Measurements from ENCODE around the gene MAPT.

The MAPT gene

GRCh38 chr17:45976391-45976754 lies 82.0 kb downstream of the MAPT start:
- DNase-seq, result no peak

- DNase-seq, result no peak
These were observed 82.6 kb downstream of the MAPT start for GRCh38 chr17:45976755-45977505.

DNA sequence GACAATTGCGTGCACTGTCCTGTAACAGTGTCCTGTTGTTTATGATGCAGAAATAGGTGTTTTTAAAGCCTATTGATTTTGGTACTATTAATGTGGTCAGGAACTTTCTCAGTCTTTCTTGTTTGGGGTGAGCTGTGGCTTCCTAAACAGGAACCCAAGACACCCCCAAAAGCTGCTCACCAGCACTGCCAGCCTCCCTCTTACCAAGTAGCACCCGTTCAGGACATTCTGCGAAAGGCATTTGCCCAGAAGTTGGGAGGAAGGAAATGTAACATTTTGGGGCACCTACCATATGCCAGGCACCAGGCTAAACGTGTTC lies 83.1 kb downstream of the MAPT start:
- DNase-seq, result no peak

DNA sequence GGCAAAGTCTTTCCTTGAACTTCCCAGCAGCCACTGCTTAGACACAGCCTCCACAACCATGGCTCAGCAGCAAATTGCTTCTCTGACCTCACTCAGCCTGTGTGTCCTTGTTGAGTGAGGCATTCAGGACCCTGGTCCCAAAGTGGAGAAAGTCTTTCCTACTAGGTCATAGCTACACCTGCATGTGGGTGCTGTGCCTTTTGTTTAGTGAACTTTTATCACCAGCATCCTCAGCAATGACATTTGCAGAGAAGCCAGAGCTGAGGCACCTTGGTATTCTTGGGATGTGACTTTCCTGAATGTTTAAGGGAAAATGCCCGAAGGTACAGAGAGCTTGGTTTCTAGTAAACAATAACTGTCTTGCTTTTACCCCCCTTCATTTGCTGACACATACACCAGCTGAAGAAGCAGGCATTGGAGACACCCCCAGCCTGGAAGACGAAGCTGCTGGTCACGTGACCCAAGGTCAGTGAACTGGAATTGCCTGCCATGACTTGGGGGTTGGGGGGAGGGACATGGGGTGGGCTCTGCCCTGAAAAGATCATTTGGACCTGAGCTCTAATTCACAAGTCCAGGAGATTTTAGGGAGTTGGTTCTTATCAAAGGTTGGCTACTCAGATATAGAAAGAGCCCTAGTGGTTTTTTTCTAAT lies 83.7 kb downstream of the MAPT start:
- no peak for DNase-seq

GRCh38 chr17:45979137-45979536 lies 84.8 kb downstream of the MAPT start:
- DNase-seq, result no peak

DNA sequence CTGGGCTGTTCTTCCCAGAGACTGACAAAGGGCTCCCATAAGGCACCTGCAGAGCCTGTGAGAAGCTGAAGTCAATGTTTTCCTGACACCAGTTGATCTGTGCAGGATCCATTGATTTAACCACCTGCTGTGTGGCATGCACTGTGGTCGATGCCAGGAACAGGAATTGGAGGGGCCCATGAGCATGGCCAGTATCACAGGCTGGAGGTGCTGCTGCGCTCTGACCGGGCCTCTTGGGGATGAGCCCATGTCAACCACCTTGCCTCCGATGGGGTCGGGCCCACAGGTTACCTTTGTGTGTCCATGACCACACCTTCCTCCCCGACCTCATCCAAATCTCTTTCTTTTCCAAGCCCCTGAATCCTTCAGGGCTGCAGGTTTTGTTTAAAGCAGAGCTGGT lies 86.5 kb downstream of the MAPT start:
- no peak for DNase-seq

- DNase-seq, result no peak
These were observed 87.0 kb downstream of the MAPT start for GRCh38 chr17:45981306-45981705.

DNA sequence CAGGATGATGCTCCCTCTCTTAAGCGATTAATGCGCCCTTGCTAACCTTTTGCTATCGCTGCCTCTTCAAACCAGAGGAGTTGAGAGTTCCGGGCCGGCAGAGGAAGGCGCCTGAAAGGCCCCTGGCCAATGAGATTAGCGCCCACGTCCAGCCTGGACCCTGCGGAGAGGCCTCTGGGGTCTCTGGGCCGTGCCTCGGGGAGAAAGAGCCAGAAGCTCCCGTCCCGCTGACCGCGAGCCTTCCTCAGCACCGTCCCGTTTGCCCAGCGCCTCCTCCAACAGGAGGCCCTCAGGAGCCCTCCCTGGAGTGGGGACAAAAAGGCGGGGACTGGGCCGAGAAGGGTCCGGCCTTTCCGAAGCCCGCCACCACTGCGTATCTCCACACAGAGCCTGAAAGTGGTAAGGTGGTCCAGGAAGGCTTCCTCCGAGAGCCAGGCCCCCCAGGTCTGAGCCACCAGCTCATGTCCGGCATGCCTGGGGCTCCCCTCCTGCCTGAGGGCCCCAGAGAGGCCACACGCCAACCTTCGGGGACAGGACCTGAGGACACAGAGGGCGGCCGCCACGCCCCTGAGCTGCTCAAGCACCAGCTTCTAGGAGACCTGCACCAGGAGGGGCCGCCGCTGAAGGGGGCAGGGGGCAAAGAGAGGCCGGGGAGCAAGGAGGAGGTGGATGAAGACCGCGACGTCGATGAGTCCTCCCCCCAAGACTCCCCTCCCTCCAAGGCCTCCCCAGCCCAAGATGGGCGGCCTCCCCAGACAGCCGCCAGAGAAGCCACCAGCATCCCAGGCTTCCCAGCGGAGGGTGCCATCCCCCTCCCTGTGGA lies 88.6 kb downstream of the MAPT start:
- no peak for DNase-seq

DNA sequence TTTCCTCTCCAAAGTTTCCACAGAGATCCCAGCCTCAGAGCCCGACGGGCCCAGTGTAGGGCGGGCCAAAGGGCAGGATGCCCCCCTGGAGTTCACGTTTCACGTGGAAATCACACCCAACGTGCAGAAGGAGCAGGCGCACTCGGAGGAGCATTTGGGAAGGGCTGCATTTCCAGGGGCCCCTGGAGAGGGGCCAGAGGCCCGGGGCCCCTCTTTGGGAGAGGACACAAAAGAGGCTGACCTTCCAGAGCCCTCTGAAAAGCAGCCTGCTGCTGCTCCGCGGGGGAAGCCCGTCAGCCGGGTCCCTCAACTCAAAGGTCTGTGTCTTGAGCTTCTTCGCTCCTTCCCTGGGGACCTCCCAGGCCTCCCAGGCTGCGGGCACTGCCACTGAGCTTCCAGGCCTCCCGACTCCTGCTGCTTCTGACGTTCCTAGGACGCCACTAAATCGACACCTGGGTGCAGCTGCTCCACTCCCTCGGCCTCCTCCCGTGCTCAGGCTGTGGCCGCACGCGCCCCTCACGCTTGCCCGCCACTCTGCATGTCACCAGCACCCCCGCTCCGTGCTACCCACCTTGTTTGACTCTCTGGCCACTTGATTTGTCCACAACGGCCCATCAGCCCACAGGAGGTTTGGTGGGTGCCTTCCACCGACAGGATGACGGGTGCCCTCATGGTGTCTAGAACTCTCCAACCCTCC lies 89.4 kb downstream of the MAPT start:
- DNase-seq, result no peak

DNA sequence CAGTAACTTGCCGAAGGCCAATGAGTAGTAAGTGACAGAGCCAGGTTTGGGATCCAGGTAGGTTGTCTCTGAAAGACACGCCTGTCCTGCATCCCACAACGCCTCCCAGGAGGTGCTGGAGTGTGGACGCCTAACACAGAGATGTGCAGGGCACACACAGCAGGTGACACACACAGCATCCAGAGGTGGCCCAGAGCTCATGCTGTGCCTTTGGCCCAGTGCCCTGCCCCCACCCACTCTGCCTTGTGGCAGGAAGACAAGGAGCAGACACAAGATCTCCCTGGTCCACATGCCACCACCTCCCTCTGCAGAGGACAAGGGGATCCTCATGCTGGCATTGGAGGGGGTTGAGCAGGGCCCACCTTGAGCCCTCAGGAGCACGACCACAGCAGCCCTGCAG lies 90.0 kb downstream of the MAPT start:
- no peak for DNase-seq

DNA sequence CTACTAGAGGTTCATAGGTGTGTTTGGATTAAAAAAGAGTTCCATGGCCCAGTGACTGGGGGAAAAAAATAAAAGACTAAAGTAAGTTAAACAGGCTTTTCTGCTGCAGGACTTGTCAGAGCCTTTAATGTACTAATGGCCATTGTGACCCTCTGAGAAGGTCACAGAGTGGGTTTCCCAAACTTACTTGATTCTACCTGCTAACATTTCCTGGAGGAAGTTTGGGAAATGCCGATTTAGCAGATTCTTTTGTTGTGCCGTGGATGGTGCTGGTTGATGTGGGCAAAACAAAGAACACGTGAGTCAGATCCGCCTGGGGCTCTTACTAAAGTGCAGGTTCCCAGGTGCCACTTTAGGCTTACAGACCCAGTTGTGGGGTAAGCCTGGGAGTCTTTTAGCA lies 91.1 kb downstream of the MAPT start:
- DNase-seq, result no peak

GRCh38 chr17:45986056-45986455 lies 91.7 kb downstream of the MAPT start:
- DNase-seq, result no peak

DNA sequence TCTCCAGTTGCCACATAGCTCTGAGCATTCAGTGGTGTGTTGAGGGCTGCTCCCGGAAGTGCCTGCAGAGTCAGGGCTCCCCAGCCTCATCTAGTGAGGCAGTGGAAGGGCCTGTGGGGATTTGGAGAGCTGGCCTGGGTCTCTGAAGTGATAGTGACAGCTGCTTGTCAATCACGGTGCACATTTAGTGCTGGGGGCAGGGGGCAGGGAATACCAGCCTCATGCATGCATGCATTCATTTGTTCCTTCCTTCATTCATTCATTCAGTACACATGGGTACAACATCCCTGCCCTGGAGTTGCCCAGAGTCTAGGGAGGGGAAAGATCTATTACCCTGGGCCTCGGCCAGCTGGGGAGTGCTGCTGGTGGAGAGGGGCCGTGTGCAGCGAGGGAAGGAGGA lies 93.4 kb downstream of the MAPT start:
- DNase-seq, result no peak

- DNase-seq, result no peak
These were observed 95.4 kb downstream of the MAPT start for GRCh38 chr17:45989759-45990158.

DNA sequence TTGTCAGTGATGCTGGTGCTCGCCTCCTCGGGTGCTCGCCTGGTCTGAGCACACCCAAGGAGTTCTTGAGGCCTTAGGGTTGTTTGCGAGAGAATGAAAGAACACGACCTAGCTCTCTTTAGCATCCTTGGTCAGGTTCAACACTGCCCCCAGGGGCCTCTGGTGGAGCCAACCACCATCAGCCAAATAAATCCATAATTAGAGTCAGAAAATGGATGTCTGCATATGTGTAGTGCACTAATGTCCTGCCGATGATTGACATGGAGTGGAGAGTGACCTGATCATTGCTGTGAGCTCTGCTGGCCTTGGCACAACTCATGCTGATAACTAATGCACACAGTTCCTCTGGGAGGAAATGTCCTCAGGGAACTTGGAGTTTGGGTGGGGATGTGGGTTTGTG lies 96.5 kb downstream of the MAPT start:
- no peak for DNase-seq

- no peak for DNase-seq
These were observed 97.0 kb downstream of the MAPT start for GRCh38 chr17:45991341-45991740.

DNA sequence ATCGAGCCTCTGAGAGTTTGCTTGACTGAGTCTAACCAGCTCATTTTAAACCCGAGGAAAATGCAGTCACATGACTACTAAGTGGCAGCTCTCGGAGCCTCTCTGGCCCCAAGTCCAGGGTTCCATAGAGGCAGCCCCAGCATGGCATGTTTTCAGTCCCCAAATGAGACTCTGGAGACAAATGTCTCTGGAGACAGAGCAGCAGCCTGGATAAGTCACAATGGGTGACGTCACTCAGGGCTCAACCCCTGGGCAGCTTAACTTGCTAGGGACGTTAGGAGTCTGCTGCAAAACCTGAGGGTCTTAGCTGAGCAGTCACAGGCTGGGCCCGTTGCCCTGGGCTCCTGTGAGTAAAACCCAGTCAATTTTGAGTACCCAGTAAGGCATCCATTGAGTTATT lies 97.8 kb downstream of the MAPT start:
- DNase-seq, result no peak

- DNase-seq, result no peak
These were observed 98.5 kb downstream of the MAPT start for GRCh38 chr17:45992904-45993303.

- DNase-seq, result no peak
These were observed 99.7 kb downstream of the MAPT start for GRCh38 chr17:45993962-45994627.

DNA sequence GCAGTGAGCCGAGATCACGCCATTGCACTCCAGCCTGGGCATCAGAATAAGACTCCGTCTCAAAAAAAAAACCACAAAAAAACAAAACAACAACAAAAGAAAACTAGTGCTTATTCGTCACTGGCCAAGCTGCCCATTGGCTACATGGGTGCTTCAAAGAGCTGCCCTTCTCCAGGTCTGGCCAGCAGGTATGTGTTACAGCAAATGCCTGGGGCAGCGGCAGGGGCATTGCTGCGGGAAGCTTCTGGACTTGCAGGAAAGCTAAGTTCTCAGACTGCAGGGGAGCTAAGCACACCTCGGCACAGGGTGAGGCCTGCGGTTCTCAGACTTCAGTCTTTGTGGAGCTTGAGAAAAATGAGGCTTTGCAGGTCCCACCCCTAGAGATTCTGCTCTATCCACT lies 100.6 kb downstream of the MAPT start:
- no peak for DNase-seq

DNA sequence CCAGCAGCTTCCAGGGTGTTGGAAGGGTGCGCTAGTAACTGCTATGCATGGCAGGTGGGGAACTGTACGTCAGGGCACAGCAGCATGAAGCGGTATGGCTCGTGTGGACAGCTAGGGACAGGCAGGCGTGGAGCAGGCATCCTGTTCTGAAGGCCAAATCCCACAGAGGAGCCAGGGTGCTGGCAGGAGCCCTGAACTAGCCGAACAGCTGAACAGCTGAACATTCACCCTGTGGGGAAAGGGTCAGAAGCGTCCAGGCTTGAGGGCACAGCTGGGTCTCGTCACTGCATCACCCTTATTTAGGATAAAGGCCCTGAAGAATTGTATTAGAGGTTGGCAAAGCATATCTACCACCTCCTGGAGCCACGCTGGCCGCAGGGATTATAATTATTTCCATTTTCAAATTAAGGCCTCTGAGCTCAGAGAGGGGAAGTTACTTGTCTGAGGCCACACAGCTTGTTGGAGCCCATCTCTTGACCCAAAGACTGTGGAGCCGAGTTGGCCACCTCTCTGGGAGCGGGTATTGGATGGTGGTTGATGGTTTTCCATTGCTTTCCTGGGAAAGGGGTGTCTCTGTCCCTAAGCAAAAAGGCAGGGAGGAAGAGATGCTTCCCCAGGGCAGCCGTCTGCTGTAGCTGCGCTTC lies 101.4 kb downstream of the MAPT start:
- DNase-seq, result no peak

DNA sequence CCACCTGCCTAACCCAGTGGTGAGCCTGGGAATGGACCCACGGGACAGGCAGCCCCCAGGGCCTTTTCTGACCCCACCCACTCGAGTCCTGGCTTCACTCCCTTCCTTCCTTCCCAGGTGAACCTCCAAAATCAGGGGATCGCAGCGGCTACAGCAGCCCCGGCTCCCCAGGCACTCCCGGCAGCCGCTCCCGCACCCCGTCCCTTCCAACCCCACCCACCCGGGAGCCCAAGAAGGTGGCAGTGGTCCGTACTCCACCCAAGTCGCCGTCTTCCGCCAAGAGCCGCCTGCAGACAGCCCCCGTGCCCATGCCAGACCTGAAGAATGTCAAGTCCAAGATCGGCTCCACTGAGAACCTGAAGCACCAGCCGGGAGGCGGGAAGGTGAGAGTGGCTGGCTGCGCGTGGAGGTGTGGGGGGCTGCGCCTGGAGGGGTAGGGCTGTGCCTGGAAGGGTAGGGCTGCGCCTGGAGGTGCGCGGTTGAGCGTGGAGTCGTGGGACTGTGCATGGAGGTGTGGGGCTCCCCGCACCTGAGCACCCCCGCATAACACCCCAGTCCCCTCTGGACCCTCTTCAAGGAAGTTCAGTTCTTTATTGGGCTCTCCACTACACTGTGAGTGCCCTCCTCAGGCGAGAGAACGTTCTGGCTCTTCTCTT lies 102.1 kb downstream of the MAPT start:
- DNase-seq, result no peak

Data from NCI-H446 treated with DMSO at 0.1 percent for 48 hours (cell line).